GM19468 (cell line): Measurements from ENCODE around the gene OSBPL6.
"Not testable (repeated sequence)": the region's sequence is repeated elsewhere in the genome, so short reads cannot be mapped to it uniquely, and the experiment has no call there.

Experiments used
- ATAC-seq: cut with Tn5 transposase; IDR thresholded peaks from one replicate; pipeline ENCODE4 v1.9.1; 2021; ENCODE audit warnings: mild to moderate bottlenecking, moderate library complexity, moderate number of reproducible peaks; ENCODE audit not compliant: unreplicated experiment; ENCODE audit errors: extremely low read depth

OSBPL6 gene

GRCh38 chr2:178418426-178418825 lies 224.1 kb downstream of the OSBPL6 start:
- ATAC-seq, result no peak

DNA sequence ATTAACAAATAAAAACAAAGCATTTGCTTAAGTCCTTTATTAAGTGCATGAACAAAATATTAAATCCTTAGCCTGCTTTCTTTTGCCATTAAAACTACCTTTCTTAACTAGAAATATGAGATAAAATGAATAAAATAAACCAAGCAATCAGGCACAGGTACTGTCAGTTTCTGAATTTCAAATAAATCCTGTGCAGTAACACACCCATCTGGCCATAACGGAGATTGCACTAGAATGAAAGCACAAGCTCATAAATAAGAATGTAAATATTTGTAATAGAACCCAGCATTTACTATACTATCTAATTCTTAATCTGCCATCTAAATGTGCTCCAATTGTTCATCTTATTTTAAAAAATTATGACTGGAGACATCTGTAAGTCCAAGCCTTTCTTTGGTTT lies 224.8 kb downstream of the OSBPL6 start:
- no peak for ATAC-seq

GRCh38 chr2:178420463-178420999 lies 226.2 kb downstream of the OSBPL6 start:
- no peak for ATAC-seq

GRCh38 chr2:178422097-178422496 lies 227.8 kb downstream of the OSBPL6 start:
- no peak for ATAC-seq

- not testable (repeated sequence) for ATAC-seq
Measured at GRCh38 chr2:178423746-178424145, 229.4 kb downstream of the OSBPL6 start.

- ATAC-seq, result no peak
Measured at GRCh38 chr2:178425255-178425827, 231.0 kb downstream of the OSBPL6 start.

DNA sequence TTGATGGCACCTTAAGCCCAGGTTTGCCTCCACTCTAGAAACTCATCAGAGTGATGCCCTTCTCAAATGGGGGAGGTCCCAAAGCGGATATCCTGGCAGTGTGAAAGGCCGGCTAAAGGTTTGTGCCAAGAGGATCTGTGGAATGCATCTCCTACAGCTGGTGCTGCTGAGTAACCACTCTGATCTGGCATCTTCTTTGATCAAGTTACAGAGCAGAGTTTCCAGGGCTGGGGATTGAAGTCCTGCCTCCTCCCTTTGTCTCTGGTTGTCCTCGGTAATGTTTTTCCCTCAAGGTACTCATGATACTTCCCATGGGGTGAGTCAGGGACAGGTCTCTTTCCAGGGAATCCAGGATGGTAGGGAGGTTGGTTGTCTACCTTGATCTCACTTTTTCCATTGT lies 232.1 kb downstream of the OSBPL6 start:
- no peak for ATAC-seq

DNA sequence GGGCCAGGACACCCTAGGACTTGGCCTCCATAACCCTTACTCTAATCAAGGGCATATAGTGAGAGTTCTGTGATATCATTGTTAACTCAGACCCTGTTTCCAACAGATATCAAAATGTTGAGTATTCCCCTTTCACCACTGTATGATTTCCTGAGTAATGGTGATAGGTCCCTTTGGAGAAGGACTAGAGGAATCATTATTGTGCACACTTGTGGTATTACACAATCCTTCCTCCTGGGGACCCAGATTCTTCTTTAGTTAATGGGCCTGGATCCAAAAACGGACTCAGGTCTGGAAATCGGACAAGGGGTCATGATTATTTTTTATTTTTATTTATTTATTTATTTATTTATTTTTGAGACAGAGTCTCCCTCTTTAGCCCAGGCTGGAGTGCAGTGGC lies 233.1 kb downstream of the OSBPL6 start:
- ATAC-seq, result no peak

DNA sequence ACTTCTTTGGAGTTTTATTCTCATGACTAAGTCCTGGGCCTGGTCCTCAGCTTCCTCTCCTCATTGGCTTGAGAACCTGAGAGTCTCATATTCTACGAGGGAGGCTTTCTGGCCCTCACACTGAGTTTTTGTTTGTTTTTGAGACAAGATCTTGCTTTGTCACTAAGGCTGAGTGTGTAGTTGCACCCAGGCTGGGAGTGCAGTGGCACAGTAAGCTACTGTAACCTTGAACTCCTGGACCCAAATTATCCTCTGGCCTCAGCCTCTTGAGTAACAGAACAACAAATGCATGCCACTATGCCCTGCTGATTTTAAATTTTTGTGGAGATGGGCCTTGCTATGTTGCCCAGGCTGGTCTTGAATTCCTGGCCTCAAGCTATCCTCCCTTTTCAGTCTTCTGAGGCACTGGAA lies 234.1 kb downstream of the OSBPL6 start:
- no peak for ATAC-seq

DNA sequence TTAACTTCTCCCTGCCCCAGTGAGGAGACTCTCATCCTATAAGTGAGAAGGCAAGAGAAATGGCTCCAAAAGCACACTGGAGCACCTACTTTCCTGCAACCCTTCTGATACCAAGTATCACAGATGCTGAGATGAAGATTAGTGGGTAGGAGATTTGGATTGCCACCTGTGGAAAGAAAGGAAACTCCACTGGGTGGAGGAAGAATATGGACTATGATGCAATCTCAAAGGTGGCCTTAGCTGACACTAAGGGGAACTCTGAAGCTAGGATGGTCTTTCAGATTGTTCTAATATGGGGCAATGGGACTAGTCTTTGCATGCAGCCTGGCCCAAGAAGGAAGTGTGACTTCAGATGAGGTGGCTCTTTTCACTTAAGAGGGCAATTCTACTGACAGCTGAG lies 235.0 kb downstream of the OSBPL6 start:
- ATAC-seq, result no peak

- ATAC-seq, result no peak
Measured at GRCh38 chr2:178436662-178437061, 242.3 kb downstream of the OSBPL6 start.

DNA sequence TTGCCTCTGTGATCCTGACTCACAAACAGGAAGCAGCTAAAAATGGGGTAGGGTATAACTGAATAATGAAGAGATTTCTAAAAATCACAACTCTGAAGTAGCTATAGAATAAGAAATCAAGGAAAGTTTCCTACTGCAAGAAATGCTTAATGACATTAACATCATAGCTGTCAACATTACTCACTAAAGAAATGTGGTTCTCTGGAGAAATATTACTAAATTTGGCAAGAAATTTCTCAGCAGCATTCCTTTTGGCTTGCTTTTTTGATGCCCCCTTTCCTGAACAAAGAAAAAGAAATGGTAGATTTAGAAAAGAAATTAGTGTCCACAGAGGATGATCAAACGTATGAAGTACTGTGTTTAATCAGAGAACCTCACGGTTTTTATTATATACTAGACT lies 247.1 kb downstream of the OSBPL6 start:
- ATAC-seq, result no peak

DNA sequence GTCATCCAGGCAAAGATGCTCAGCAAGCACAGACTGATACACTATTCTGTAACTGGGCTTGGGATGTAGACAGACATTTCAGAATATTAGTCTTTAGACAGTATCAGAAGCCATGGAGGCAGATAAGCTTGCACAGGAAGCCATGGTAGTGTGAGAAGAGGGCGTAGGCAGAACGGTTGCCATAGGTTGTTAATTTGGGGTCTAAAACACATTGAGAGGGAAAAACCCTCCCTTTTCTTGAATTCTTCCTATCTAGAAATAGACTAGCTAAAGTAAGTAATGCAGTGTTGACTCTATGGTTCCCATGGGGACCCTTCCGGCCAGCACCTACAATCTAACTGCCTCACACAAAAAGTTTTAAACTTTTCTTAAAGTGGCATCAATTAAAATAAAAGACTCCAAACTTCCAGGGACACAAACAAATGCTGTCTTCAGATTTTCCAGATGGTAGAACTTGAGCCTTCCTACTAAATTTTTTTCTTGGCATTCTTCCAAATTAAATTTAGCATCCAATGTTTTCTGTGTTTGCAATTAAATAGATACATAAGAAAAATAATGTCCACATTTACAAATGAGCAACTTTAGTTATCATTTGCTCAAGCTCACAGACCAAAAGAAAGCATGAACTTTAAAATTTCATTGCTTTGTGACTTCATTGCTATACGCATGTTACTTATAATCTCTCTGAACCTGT lies 254.8 kb downstream of the OSBPL6 start:
- no peak for ATAC-seq

- no peak for ATAC-seq
Measured at GRCh38 chr2:178449700-178450523, 255.6 kb downstream of the OSBPL6 start.

DNA sequence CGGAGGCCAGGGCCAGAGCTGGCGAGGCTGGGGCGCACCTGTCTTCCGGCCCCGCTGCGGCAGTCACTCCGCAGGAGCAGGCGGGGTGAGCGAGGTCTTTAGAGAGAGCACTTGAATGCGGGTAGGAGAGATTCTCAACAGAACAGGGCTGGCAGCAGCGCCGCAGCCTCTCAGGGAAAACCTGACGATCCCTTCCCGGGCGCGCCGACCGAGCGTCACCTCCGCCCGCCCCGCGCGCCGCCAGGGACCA lies 256.1 kb downstream of the OSBPL6 start:
- peak; percentile 36 for ATAC-seq

GRCh38 chr2:178450774-178451525 lies 256.6 kb downstream of the OSBPL6 start, which contains the start of the genes PJVK and PRKRA:
Gene PJVK, plus strand, starts transcription at chr2:178451378. Its CDS starts 2,032 bp downstream, at chr2:178453410.
Gene PRKRA, minus strand, starts transcription at chr2:178451175. Its CDS starts 145 bp downstream, at chr2:178451030.
- peak; percentile 75 for ATAC-seq

DNA sequence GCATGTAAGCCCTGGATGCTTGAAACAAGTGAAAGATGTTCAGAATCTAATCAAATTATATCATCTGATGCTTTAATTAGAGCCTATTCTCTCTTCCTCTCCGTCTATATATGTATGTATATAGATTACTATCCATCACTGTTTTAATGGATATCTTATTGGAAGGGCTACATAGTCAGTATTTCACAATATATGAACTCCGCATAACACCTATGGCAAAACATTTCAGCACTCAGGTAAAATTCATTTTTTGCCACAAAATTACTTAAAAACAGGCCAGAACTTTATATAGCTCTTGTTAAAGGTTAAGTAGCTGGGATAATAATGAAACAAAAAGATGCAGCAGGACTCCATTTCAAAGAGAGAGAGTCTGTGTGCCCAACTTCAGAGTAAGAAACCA lies 258.0 kb downstream of the OSBPL6 start:
- no peak for ATAC-seq
